ENCODE results near the gene HOXA3. TPM values are rescaled to one million over a fixed set of nuclear protein-coding genes. Genes with fewer than 3 reads are reported as not detected.

Gene HOXA3
- total and polyA plus RNA-seq, 9 of the 15 experiments (the other 6 are each of a cell fraction or from before 2014, with no cell fraction given) = 0.04 to 0.13 TPM; not detected in 7

DNA sequence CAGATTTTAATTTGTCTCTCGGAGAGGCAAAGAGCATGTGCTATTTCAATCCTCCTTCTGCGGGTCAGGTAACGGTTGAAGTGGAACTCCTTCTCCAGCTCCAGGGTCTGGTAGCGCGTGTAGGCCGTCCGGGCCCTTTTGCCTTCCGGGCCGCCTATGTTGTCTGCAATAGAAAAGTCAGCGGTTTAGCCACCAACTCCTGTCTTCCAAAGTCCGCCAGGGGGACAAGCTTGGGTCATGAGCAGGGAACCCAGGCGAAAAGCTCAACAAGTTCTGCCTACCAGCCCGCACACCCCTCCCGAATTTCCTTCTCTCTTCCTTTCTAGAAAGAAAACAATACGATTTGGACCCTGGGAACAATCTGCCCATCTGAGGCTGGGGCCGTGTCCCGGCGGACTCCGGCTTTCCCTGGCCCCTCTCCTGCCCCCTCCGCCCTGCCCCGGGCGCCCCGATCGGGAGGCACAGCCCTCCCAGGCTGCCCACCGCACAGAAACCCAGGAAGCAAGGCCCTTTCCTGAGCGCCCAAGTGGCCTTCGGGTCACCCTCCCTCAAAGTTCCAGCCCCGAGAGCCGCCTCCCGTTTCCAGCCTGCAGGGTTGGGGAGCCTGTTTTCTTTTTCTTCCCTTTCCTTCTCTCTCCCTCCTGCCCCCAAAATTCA is 10.3 kb downstream of the HOXA3 start (continued):
- TF ChIP-seq SMC3 (conservative IDR thresholded peaks at IDR 0.05; ENCODE audit: insufficient read depth, low read depth, low read length) (no peak), FOXJ2 (tag; IDR thresholded peaks at IDR 0.05) (no peak), SMAD4 (CRISPR knock-in tag; conservative IDR thresholded peaks at IDR 0.05) (no peak), DACH1 (IDR thresholded peaks at IDR 0.05; ENCODE audit: partially characterized antibody) (no peak)

GRCh38 chr7:27141137-27141922 is 11.1 kb downstream of the HOXA3 start:
- 12% methylated on average over 18 of the region's 18 CpGs for whole genome bisulfite sequencing (ENCODE audit: insufficient coverage, low coverage, missing lambda C conversion rate)
- no peaks in the 10 kb centered on the region for H3K79me2 ChIP-seq (ENCODE audit: control insufficient read depth, insufficient read depth, low read length)
- no peak overlapping the region for H3K4me3 ChIP-seq
- ChIA-PET CTCF (ENCODE audit: low intra/inter-chr PET ratio) (interaction anchor here (0.6 kb wide), 1 partner anchor 830 kb away, joined by 5 read pairs; no protein-coding TSS in a partner anchor), POLR2A (no interaction called here)
- no peak overlapping the region for H3K27ac ChIP-seq (ENCODE audit: extremely low read depth, low read depth, low read length)
- no TSS peak for BruUV-seq (replicated peaks)
- no peak overlapping the region for H3K9ac ChIP-seq (ENCODE audit: insufficient read depth in 1 of 2, low read depth in 2 of 2, low read length in 2 of 2)
- no peak overlapping the region for H3K4me2 ChIP-seq (ENCODE audit: insufficient read depth, low read length)
- H3K9me1 ChIP-seq (ENCODE audit: control insufficient read depth, insufficient read depth, low read length) = no peaks in the 10 kb centered on the region
- H3K9me3 ChIP-seq (replicated peaks; ENCODE audit: control insufficient read depth, insufficient read depth, low read depth, low read length) = no peaks in the 10 kb centered on the region
- H3K4me1 ChIP-seq (replicated peaks in 1 of 2; ENCODE audit: control insufficient read depth in 2 of 2, insufficient read depth in 2 of 2, low read length in 2 of 2) = peaks cover under 1 to 20% of the 10 kb centered on the region in 2 experiments; a peak in 2 of 5 replicates
- no peak for ATAC-seq
- no peak for DNase-seq (ENCODE audit: extremely low read depth in 1 of 4, low spot score in 3 of 4)
- in situ Hi-C loops (cut with MboI) = loop anchor here (10.0 kb wide), 1 partner anchor 287 kb away; no protein-coding TSS in a partner anchor
- intact Hi-C loops (cut with micrococcal nuclease) = no loop called here
- H3K27me3 ChIP-seq (ENCODE audit: control insufficient read depth in 2 of 2, insufficient read depth in 2 of 2, low read length in 2 of 2) = peaks cover 28 to 80% of the 10 kb centered on the region in 2 experiments
- TF ChIP-seq SREBF2 (CRISPR knock-in tag; IDR thresholded peaks at IDR 0.05) = no peak
- no peaks in the 10 kb centered on the region for H4K20me1 ChIP-seq (replicated peaks; ENCODE audit: control insufficient read depth, insufficient read depth, low read length)
- no peak for FAIRE-seq
- H2AFZ ChIP-seq (ENCODE audit: low read depth, low read length) = no peak overlapping the region
- no peaks in the 10 kb centered on the region for H3K36me3 ChIP-seq (ENCODE audit: control insufficient read depth, insufficient read depth, low read length)

All from K562 (cell line).